SHP77 (cell line): ENCODE measurements around the gene MTMR4.
"Not testable (repeated sequence)": the region's sequence is repeated elsewhere in the genome, so short reads cannot be mapped to it uniquely, and the experiment has no call there.

Experiments used
- DNase-seq, 2 experiments: peaks; one replicate each; lab custom pipeline; 2025; lab: John Stamatoyannopoulos, UW

MTMR4 gene

GRCh38 chr17:58492238-58493121, 22.0 kb downstream of the MTMR4 start:
- no peak for DNase-seq

GRCh38 chr17:58491510-58492045, 22.9 kb downstream of the MTMR4 start:
- no peak for DNase-seq

- DNase-seq, result no peak
Measured at GRCh38 chr17:58488428-58488890, 26.0 kb downstream of the MTMR4 start.

- no peak for DNase-seq
Measured at GRCh38 chr17:58487589-58488427, 26.6 kb downstream of the MTMR4 start, which contains the start of gene HSF5. HSF5 (minus strand) TSS chr17:58488408; CDS start chr17:58488274, 134 bp downstream.

- no peak for DNase-seq
Measured at GRCh38 chr17:58484600-58484999, 29.8 kb downstream of the MTMR4 start.

GRCh38 chr17:58481798-58482197, 32.6 kb downstream of the MTMR4 start:
- not testable (repeated sequence) for DNase-seq

- no peak for DNase-seq
Measured at GRCh38 chr17:58480090-58480489, 34.3 kb downstream of the MTMR4 start.

GRCh38 chr17:58476812-58477211, 37.6 kb downstream of the MTMR4 start:
- no peak for DNase-seq

- no peak for DNase-seq
Measured at GRCh38 chr17:58475985-58476384, 38.5 kb downstream of the MTMR4 start.

GRCh38 chr17:58470356-58470755, 44.1 kb downstream of the MTMR4 start:
- no peak for DNase-seq

GRCh38 chr17:58468944-58469343, 45.5 kb downstream of the MTMR4 start:
- DNase-seq, result no peak

- DNase-seq, result no peak
Measured at GRCh38 chr17:58455491-58455890, 58.9 kb downstream of the MTMR4 start.

GRCh38 chr17:58452738-58453137, 61.7 kb downstream of the MTMR4 start:
- DNase-seq, result no peak

GRCh38 chr17:58447039-58447975, 67.1 kb downstream of the MTMR4 start:
- DNase-seq, result peak; percentile 58 to 82

GRCh38 chr17:58446086-58446485, 68.4 kb downstream of the MTMR4 start:
- DNase-seq, result no peak
